GM19438 (cell line): Measurements from ENCODE around the gene ANTXR2.

ENCODE experiments used
- ATAC-seq: cut with Tn5 transposase; IDR thresholded peaks from one replicate; pipeline ENCODE4 v1.9.1; 2021; ENCODE audit warnings: low read depth; ENCODE audit not compliant: unreplicated experiment

Gene ANTXR2

DNA sequence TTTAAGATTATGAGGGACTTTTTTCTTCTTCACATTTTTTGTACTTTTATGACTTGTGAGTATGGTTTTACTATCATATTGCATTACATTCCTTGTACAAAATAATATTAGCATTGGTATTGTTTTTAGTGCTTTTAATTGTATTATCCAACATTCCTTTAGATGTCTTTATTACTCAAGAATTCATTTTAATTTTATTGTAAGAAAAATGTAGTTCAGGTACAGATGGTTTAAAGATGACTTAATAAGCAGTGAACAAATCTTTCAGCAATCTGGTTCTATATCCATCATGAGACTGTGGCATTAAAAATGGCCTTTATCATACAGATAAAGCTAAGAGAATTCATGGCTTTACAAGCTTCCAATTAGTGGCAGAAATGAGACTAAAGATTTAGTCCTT, 191.6 kb downstream of the ANTXR2 start:
- ATAC-seq = no peak

DNA sequence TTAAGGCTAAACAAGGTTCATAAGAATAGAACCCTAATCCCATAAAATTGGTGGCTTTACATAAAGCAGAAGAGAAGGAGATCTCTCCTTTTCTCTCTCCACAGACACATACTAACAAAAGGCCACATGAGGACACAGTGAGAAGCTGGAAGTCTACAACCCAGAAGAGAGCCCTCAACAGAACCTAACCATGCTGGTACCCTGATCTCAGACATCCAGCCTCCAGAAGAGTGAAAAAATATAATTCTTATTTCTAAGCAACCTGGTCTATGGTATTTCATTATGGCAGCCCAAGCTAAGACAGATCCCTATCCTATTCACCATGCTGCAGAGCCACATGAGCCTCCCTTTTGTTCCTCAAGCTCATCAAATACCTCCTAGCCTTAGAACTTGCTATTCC, 195.5 kb downstream of the ANTXR2 start:
- ATAC-seq = no peak

GRCh38 chr4:79875344-79875899, 197.6 kb downstream of the ANTXR2 start:
- ATAC-seq = no peak

DNA sequence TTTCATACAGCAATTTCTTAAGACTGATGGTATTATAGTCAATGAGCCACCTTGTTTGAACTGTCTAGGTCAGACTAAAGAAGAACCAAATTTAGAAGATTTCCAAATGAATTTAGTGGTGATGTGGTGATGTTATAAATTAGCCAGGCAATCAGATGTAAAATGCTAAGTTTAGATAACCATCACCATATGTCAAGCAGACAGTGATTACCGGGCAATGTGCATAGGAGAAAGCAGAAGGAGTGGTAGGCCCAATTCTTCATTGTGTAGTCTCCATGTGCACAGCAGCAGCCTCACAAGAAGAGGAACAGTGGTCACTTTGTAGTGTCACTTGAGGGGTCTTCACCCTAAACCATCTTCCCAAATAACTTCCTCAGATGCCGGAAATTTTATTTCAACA, 198.8 kb downstream of the ANTXR2 start:
- ATAC-seq = no peak

GRCh38 chr4:79872738-79873137, 200.3 kb downstream of the ANTXR2 start:
- ATAC-seq = no peak

DNA sequence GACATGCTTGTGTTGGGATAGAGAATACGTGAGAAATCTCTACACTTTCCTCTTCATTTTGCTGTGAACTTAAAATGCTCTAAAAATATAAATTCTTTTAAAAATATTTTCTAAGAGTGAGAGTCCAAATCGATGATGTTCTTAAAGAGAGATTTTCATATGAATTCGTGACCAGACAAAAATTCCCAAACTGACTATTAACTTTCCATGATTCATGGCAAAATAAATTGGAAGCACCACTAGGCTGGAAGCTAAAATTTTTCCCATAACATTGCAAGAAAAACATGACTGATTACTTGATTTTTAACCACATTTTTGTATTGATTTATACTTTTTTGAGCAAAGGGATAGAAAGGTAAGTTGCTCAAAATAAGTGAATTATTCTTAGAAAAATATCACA, 201.1 kb downstream of the ANTXR2 start:
- ATAC-seq = no peak

DNA sequence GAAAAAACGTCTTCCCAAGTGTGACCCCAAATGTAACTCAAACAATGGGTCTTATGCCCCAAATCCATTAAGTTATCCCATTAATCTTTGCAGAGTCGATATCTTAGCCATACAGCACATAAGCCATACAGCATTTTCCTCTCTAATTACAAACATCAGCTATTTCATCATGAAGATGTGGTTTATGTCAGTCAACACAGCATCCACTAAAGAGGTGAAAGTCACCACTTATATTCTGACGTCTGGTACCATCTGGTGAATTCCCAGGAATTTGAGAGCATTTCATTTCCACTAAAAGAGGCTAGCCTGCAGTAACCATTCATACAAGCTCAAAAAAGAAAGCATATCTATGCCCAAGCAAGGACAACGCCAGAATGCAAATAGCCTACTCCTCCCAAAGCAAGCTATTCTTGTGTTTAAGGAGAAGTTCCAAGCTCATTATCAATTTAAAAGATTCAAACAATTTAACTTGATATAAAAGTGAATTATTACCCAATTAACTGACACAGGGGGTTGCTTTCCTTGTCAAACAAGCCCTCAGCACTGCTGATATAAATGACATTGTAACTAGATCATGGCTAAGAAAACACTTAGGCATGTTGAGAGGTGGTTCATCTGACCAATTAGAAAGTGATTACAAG, 203.3 kb downstream of the ANTXR2 start:
- ATAC-seq = no peak

- no peak for ATAC-seq
Observed at GRCh38 chr4:79865201-79865597, 207.8 kb downstream of the ANTXR2 start.

DNA sequence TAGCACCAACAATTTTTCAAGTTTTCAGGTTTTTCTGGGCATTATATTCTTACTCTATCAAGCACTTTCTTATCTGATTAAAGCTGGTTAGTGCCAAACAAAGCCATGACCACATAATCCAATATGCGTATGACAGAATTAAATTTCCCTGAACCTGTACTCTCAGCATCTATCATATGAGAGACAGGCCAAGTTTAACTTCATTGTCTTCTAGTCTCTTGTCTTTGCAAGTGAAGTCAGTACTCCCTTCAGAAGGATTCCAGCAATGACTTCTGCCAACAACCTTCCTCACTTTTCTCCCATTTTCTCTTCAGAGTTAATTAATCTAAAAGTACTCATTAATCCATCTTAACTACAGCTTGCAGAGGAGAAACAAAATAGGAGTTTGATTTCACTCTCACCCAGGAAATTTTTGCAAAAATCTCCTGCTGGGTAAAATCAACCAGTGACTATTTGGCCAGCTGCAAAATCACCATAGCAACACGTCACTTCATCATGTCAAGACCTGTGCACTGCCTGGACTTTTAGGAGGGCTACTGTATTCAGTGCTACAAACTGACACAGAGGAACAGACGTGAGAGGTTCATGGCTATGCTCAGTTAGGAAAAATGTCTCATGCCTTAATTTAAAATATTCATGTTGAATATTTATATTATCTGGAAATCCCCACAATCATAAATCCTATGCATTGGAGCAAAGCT, 208.4 kb downstream of the ANTXR2 start:
- no peak for ATAC-seq

DNA sequence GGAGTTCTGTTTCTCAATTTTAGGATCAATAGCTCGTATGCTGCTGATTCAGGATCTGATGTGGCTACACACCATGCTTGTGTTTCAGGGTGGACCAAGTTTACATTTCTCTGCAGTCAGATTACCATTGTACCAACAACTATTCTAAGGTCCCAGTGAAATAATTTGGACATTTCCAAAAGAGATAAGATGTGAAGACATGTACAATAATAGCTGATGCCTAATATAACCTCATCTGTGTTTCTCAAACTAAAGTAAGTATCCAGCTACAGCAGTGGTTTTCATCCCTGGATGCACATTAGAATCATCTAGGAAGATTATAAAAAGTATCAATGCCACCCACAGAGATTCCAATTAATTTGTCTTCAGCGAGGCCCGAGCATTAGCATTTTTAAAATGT, 209.7 kb downstream of the ANTXR2 start:
- no peak for ATAC-seq

- ATAC-seq = no peak
Observed at GRCh38 chr4:79862821-79863220, 210.2 kb downstream of the ANTXR2 start.

DNA sequence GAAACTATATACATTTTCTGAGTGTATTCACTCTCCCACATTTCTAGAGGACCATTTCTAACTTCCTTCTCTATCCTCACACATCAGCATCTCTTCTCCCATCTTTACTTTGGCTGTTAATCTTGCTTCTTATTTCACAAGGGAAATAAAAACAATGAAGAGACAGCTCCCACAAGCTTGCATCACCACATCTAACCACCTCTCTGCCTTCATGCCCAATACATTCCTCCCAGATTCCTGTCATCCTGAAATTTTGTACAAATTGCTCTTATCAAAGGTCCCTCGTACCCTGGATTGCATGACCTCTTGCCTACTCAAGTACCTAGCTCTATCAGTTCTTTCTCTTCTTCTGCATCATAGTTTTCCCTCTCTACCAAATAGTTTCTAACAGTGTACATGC, 215.2 kb downstream of the ANTXR2 start:
- ATAC-seq = no peak

DNA sequence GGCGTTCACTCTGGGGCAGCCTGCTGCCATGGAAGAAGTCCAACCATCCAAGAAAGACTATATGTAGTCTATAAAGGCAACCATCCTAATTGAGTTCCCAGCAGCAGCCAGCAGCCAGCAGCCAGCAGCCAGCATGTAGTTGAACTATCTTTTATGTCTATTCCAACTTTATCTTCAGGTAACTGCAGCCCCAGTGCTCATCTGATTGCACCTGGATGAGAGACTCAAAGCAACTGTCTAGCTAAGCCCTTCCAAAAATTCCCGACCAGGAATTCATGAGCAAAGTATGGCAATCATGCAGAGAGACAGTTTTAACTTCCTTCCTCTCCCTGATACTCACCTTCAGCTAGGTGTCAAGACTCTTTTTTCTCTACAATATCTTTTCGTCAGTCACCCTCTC, 216.8 kb downstream of the ANTXR2 start:
- ATAC-seq = no peak

DNA sequence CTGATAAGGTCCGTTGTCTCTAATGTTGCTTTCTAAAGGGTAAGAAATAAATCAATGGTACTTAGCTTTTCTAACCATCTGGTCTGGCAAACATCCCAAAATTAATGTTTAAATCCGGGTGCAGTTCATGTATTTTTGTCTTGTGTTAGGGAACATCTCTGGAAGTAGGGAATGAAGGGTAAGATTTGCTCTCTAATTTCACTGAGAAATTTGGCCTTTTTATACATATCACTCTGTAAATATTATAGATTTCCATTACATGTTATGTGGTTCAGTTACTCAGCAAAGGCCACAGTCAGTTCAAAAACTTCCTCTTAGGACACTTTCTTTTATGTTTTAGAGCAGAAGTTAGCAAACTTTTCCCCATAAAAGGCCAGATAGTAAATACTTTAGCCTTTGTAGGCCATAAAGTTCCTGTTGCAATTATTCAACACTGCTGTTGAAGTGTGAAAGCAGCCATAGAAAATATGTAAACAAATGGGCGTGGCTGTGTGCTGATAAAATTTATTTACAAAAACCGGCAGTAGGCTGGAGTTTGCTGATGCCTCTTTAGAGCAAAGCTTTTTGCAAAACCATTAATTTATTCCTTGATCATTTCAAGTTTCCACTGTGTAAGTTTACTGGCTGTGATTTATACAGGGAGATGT, 218.1 kb downstream of the ANTXR2 start:
- no peak for ATAC-seq

- no peak for ATAC-seq
Observed at GRCh38 chr4:79852305-79852730, 220.7 kb downstream of the ANTXR2 start.

DNA sequence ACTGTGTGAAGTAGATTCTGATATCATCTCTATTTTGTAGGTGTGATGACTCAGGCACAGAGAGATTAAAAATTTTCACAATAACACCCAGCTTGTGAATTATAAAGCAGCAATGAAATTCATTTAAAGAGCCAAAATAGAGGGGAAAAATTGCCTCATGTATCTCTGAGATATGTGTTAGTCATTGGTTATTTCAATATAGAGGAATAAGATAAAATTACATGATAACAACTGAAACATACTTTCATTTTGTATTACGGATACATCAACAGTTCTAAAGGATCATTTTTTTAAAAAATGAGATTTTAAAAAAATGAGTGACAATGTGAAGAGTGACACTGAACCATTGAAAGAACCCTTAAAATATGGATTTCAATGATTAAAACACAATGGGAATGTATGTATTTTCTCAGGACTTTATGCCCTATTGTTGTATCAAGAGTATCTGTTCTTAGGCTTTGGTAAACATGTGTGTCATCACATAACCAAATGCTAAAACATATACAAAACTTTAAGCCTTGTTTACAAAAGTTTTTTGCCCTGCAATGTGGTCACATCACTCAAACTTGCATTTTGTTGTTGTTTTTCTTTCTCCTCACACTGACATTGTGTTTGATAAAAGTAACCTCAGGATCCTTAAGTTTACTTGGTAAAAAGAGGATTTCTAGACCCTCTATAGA, 221.3 kb downstream of the ANTXR2 start:
- no peak for ATAC-seq
